ENCODE data around the gene CBX8. TPM values are rescaled to one million over a fixed set of nuclear protein-coding genes. Genes with fewer than 3 reads are reported as not detected.

The CBX8 gene
- total RNA-seq, 1 experiment from 2014 or later = 11.1 TPM

DNA sequence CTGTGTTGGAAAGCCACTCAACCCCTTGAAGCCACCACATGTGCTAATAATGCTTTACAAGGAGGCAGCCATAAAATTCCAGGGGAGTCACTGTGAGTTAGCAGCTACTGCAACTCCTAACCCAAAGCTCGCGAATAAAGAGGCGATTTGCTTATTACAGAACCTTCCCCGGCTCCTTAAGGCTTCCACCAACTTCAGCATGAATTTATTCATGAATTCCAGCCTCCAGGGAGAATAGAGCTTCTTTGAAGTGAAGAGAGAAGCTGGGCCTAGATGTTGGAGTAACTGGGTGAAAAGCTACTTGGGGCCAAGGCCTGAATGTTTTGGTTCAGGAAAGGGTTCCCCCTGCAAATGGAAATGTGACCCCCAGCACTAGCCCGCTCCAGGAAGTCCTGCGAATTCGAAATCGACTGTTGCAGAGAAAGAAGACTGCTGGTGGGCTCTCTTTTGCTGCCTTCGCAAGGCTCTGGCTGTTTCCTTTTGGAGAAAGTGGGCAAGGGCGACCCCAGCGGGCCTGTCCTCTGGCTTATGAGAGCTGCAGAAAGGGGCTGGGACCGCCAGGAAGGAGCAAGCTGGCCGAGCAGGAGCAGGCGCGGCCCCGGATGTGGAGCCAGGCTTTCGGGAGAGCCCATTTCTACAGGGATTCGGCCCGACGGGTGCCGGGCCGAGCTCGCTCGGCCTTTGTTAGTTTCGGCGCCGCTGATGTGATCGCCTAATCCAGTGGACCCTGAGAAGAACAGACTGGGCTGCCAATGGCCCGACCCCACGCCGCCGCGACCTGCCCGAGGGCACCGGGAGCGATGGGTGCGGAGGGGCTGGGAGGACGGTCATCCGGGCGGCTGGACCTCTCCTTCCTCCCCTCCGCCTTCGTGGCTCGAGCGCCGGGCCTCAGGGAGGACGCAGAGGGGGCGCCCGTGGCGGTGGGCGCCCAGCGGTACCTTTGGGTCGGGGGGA, 7.6 kb downstream of the CBX8 start:
- Mint-ChIP-seq H3K9me3 (ENCODE audit: low read depth, unreplicated experiment) (no peaks in the 10 kb centered on the region), H3K36me3 (ENCODE audit: insufficient read depth, unreplicated experiment) (peaks cover under 1% of the 10 kb centered on the region), H3K4me3 (ENCODE audit: low read depth, unreplicated experiment) (no peak overlapping the region), H3K27me3 (ENCODE audit: unreplicated experiment) (peaks cover 29% of the 10 kb centered on the region), H3K27ac (ENCODE audit: unreplicated experiment) (no peak overlapping the region), H3K4me1 (ENCODE audit: low read depth, unreplicated experiment) (no peaks in the 10 kb centered on the region)
- TF ChIP-seq, protein P1, sequence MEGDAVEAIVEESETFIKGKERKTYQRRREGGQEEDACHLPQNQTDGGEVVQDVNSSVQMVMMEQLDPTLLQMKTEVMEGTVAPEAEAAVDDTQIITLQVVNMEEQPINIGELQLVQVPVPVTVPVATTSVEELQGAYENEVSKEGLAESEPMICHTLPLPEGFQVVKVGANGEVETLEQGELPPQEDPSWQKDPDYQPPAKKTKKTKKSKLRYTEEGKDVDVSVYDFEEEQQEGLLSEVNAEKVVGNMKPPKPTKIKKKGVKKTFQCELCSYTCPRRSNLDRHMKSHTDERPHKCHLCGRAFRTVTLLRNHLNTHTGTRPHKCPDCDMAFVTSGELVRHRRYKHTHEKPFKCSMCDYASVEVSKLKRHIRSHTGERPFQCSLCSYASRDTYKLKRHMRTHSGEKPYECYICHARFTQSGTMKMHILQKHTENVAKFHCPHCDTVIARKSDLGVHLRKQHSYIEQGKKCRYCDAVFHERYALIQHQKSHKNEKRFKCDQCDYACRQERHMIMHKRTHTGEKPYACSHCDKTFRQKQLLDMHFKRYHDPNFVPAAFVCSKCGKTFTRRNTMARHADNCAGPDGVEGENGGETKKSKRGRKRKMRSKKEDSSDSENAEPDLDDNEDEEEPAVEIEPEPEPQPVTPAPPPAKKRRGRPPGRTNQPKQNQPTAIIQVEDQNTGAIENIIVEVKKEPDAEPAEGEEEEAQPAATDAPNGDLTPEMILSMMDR (IDR thresholded peaks at IDR 0.05; ENCODE audit: unreplicated experiment) = no peak
- no peak for DNase-seq
- intact Hi-C loops (cut with micrococcal nuclease; ENCODE audit: unreplicated experiment) = no loop called here
- CTCF ChIA-PET = interaction anchor here (1.0 to 1.2 kb wide), 3 partner anchors 19 to 44 kb away, joined by 3 read pairs; no protein-coding TSS in a partner anchor
- BruUV-seq (replicated peaks) = no TSS peak

DNA sequence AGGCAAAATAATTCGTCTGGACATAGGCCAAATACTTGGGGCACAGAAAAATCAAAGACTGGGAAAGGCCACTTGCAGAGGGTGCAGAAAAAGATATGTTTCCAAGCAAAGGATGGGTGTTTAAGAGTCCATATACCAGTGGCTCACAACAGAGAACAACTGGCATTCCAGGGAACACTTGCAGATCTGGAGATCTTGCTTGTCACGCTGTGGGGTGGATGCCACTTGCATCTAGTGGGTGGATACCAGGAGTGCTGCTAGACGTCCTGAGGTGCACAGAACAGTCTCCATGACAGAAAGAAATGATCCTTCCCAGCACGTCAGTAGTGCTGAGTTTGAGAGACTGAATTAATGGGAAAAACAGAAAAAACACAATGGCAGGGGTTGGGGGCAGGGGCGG, 8.4 kb downstream of the CBX8 start:
- no peaks in the 10 kb centered on the region for H3K9me3 Mint-ChIP-seq (ENCODE audit: low read depth, unreplicated experiment)
- CTCF ChIA-PET = no interaction called here
- TF ChIP-seq, protein P1 (IDR thresholded peaks at IDR 0.05; ENCODE audit: unreplicated experiment) = no peak
- no TSS peak for BruUV-seq (replicated peaks)
- no peak for DNase-seq
- H3K4me1 Mint-ChIP-seq (ENCODE audit: low read depth, unreplicated experiment) = no peaks in the 10 kb centered on the region
- intact Hi-C loops (cut with micrococcal nuclease; ENCODE audit: unreplicated experiment) = no loop called here
- no peak overlapping the region for H3K27ac Mint-ChIP-seq (ENCODE audit: unreplicated experiment)
- H3K4me3 Mint-ChIP-seq (ENCODE audit: low read depth, unreplicated experiment) = no peak overlapping the region
- no peaks in the 10 kb centered on the region for H3K36me3 Mint-ChIP-seq (ENCODE audit: insufficient read depth, unreplicated experiment)
- peaks cover 29% of the 10 kb centered on the region for H3K27me3 Mint-ChIP-seq (ENCODE audit: unreplicated experiment)

DNA sequence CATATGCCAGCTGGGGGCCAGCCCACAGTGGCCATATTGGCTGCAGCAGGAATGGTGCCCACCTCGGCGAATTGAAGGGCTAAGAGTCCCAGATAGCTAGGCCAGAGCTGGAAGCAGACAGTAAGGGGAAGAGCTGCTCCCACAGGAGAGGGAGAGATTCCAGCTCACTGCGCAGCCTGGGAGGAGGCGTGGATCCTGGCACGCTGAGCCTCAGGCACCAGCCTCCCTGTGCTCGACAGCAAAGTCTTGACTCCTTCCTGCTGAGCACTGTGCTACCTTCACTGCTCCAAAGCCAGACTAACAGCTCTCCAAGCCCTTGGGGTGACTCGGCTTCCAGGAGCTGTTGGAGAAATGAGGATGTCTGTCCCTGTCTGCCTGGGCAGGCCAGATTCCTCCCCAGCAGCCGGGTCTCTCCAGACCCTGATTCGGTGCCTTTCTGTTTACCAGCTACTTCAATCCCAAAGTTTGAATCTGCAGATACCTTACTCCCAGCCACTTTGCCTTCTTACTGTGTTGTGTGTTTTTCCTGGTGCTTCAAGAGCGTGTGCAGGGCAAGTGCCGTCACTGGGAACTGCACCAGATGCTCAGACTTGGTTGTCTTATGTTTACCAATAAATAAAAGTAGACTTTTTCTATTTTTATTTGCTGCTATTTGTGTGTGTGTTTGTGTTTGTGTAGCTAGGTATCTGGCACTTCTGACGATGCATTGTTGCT, 9.8 kb downstream of the CBX8 start:
- H3K27ac Mint-ChIP-seq (ENCODE audit: unreplicated experiment) = no peak overlapping the region
- no peak for DNase-seq
- BruUV-seq (replicated peaks) = no TSS peak
- no peaks in the 10 kb centered on the region for H3K9me3 Mint-ChIP-seq (ENCODE audit: low read depth, unreplicated experiment)
- H3K36me3 Mint-ChIP-seq (ENCODE audit: insufficient read depth, unreplicated experiment) = peaks cover 4% of the 10 kb centered on the region
- H3K27me3 Mint-ChIP-seq (ENCODE audit: unreplicated experiment) = peaks cover 29% of the 10 kb centered on the region
- CTCF ChIA-PET = interaction anchor here (0.5 to 1.3 kb wide), 3 partner anchors 24 to 798 kb away, joined by 3 read pairs; no protein-coding TSS in a partner anchor
- TF ChIP-seq, protein P1 (IDR thresholded peaks at IDR 0.05; ENCODE audit: unreplicated experiment) = no peak
- no peak overlapping the region for H3K4me3 Mint-ChIP-seq (ENCODE audit: low read depth, unreplicated experiment)
- no peaks in the 10 kb centered on the region for H3K4me1 Mint-ChIP-seq (ENCODE audit: low read depth, unreplicated experiment)
- intact Hi-C loops (cut with micrococcal nuclease; ENCODE audit: unreplicated experiment) = no loop called here

DNA sequence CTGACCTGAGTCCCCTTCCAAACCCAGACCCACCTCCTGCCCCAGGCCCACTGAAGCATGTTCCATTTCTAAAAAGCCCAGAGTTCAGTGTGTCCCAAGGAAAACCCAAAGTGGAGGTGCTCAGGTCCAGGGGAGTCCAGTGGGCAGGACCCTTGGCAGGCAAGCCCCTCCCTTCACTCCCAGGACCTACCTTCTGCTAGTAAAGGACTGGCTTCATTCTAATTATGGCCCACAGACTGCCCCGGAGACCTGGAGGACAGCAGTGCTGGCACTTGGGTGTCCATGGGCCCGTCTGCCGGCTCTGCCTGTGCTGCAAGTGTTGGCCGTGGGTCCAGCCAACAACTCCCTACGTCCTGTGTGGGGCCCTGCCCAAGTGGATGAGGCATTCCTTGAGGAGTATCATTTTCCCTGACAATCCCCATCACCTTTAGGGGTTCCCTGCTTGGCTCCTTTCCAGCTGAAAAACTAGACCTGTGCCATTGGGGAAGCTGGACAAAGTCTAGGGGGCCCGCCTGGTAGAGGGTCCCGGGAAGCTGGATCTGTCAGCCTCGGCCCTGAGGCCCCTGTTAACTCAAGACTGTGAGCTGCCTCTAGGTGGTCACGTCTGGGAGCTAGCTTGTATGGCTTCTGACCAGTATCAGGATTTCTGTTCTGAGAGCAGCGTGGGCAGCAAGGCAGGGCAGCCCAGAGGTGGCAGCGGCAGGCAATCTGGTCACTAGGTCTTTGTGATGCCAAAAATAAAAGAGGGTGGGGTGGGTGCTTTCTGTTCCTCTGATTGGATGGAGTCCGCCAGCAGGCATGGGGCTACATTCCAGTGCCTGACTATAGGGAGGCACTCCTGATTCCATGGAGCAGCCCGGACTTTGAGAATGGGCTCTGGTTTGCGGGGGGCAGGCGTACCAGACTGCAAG, 10.7 kb downstream of the CBX8 start:
- Mint-ChIP-seq H3K4me3 (ENCODE audit: low read depth, unreplicated experiment) (no peak overlapping the region), H3K27me3 (ENCODE audit: unreplicated experiment) (peaks cover 29% of the 10 kb centered on the region), H3K36me3 (ENCODE audit: insufficient read depth, unreplicated experiment) (peaks cover 8% of the 10 kb centered on the region), H3K27ac (ENCODE audit: unreplicated experiment) (no peak overlapping the region), H3K4me1 (ENCODE audit: low read depth, unreplicated experiment) (no peaks in the 10 kb centered on the region), H3K9me3 (ENCODE audit: low read depth, unreplicated experiment) (no peaks in the 10 kb centered on the region)
- BruUV-seq (replicated peaks) = no TSS peak
- TF ChIP-seq, protein P1 (IDR thresholded peaks at IDR 0.05; ENCODE audit: unreplicated experiment) = no peak
- intact Hi-C loops (cut with micrococcal nuclease; ENCODE audit: unreplicated experiment) = no loop called here
- DNase-seq = no peak
- CTCF ChIA-PET = interaction anchor here (0.5 to 1.3 kb wide), 3 partner anchors 24 to 799 kb away, joined by 3 read pairs; no protein-coding TSS in a partner anchor
